K562 (cell line): Measurements from ENCODE around the gene PRPH2. TPM values are rescaled to one million over a fixed set of nuclear protein-coding genes. Genes with fewer than 3 reads are reported as not detected.
"Not testable (repeated sequence)": the region's sequence is repeated elsewhere in the genome, so short reads cannot be mapped to it uniquely, and the experiment has no call there.

ENCODE experiments used
- ATAC-seq: fragments of 200-7000 bp; cut with Tn5 transposase; 3 replicates; pipeline ENCODE4 v1.9.1; 2020; ENCODE audit warnings: moderate library complexity
- BruUV-seq: library from RNA; stranded (reverse); fragments of 400-500 nt; replicated peaks from 2 replicates; lab custom pipeline; 2021; lab: Mats Ljungman, UMichigan
- CTCF ChIA-PET: fragments of 300-600 bp; formaldehyde crosslinking; extraction: SDS; loops from one replicate; lab custom pipeline; 2021; ENCODE audit warnings: low intra/inter-chr PET ratio; lab: Yijun Ruan, JAX
- POLR2A ChIA-PET: fragments of 300-600, 350-650 bp; sonication (Branson Sonifier 250); formaldehyde crosslinking; extraction: SDS; loops from one replicate; lab custom pipeline; 2021; ENCODE audit warnings: antibody characterized with exemption, inconsistent platforms; lab: Yijun Ruan, JAX
- DNase-seq, 4 experiments: peaks; one replicate each; pipeline versions ENCODE4 v3.0.0 to v3.0.0-alpha.2; 2011 to 2018; ENCODE audit warnings: low spot score in 3 of 4, mixed read lengths in 3 of 4; ENCODE audit errors: extremely low read depth in 1 of 4
- FAIRE-seq: peaks from 2 replicates; lab custom pipeline; 2011; peaks lifted over from hg19 to GRCh38; lab: Jason Lieb, UNC
- H2AFZ ChIP-seq: 2 replicates; pipeline ENCODE4 v1.6.0; 2011; ENCODE audit warnings: low read depth, low read length, control low read depth, inconsistent platforms
- H3K27ac ChIP-seq: fragments of 200-600 bp; 3 replicates; pipeline ENCODE4 v1.8.0; 2011; ENCODE audit warnings: low read depth, mild to moderate bottlenecking, control low read depth, inconsistent platforms, low read length, moderate library complexity, mixed read lengths; ENCODE audit errors: extremely low read depth
- H3K27me3 ChIP-seq, 2 experiments: fragments of 300-600 bp in 1 of 2; 2 replicates in 1 of 2; 3 replicates in 1 of 2; pipeline versions ENCODE4 v1.6.0 to v1.8.0; 2011; ENCODE audit warnings: inconsistent platforms in 2 of 2, low read length in 2 of 2, mild to moderate bottlenecking in 1 of 2, mixed read lengths in 1 of 2, moderate library complexity in 1 of 2; ENCODE audit not compliant: control insufficient read depth in 2 of 2, insufficient read depth in 2 of 2
- H3K36me3 ChIP-seq: fragments of 300-600 bp; 3 replicates; pipeline ENCODE4 v1.8.0; 2011; ENCODE audit warnings: mild to moderate bottlenecking, low read length, inconsistent platforms; ENCODE audit not compliant: control insufficient read depth, insufficient read depth
- H3K4me1 ChIP-seq, 2 experiments: fragments of 200-600 bp in 1 of 2; replicated peaks in 1 of 2; 2 replicates in 1 of 2; 3 replicates in 1 of 2; pipeline versions ENCODE4 v1.5.1 to v1.8.0; 2011; ENCODE audit warnings: inconsistent platforms in 2 of 2, low read length in 2 of 2, mild to moderate bottlenecking in 1 of 2, mixed read lengths in 1 of 2, moderate library complexity in 1 of 2; ENCODE audit not compliant: control insufficient read depth in 2 of 2, insufficient read depth in 2 of 2
- H3K4me2 ChIP-seq: 2 replicates; pipeline ENCODE4 v1.6.1; 2011; ENCODE audit warnings: low read length, control low read depth, inconsistent platforms, mixed read lengths; ENCODE audit not compliant: insufficient read depth
- H3K4me3 ChIP-seq: fragments of 200-600 bp; sonication (generic), shearing (Covaris generic); 2 replicates; pipeline ENCODE4 v1.5.1; 2016; ENCODE audit warnings: control low read depth, inconsistent platforms
- H3K79me2 ChIP-seq: fragments of 200-600 bp; 3 replicates; pipeline ENCODE4 v1.8.0; 2011; ENCODE audit warnings: low read length, inconsistent platforms; ENCODE audit not compliant: control insufficient read depth, insufficient read depth
- H3K9ac ChIP-seq, 2 experiments: 2 replicates each; pipeline versions ENCODE4 v1.6.0 to v1.6.1; 2011; ENCODE audit warnings: low read depth in 2 of 2, low read length in 2 of 2, control low read depth in 1 of 2, inconsistent platforms in 1 of 2, mild to moderate bottlenecking in 1 of 2, mixed read lengths in 1 of 2; ENCODE audit not compliant: insufficient read depth in 1 of 2
- H3K9me1 ChIP-seq: one replicate; pipeline ENCODE4 v1.6.0; 2011; ENCODE audit warnings: inconsistent platforms, mild to moderate bottlenecking, low read length, moderate library complexity; ENCODE audit not compliant: control insufficient read depth, insufficient read depth
- H3K9me3 ChIP-seq: replicated peaks from 2 replicates; pipeline ENCODE4 v1.5.1; 2011; ENCODE audit warnings: low read depth, low read length, inconsistent platforms; ENCODE audit not compliant: control insufficient read depth, insufficient read depth
- H4K20me1 ChIP-seq: replicated peaks from 2 replicates; pipeline ENCODE4 v1.6.1; 2011; ENCODE audit warnings: low read length, inconsistent platforms, mixed read lengths; ENCODE audit not compliant: control insufficient read depth, insufficient read depth
- ADNP ChIP-seq: fragments of 200-800 bp; sonication (Bioruptor generic); IDR thresholded peaks from 2 replicates; pipeline ENCODE4 v1.6.1; 2016; ENCODE audit warnings: missing genetic modification characterization, missing compliant biosample characterization
- KDM1A ChIP-seq, 2 experiments: fragments of 450-650 bp; IDR thresholded peaks; 2 replicates each; pipeline ENCODE4 v1.6.1; 2016; ENCODE audit warnings: mild to moderate bottlenecking in 2 of 2
- PML ChIP-seq: IDR thresholded peaks from 2 replicates; pipeline ENCODE4 v1.6.1; 2012; ENCODE audit warnings: low read length, inconsistent platforms
- RBM25 ChIP-seq: fragments of 200-400 bp; formaldehyde crosslinking; IDR thresholded peaks from 2 replicates; pipeline ENCODE4 v1.6.1; 2018; ENCODE audit warnings: low read length, low read depth, moderate library complexity; ENCODE audit not compliant: severe bottlenecking
- RCOR1 ChIP-seq, 2 experiments: IDR thresholded peaks; 2 replicates each; pipeline ENCODE4 v1.6.1; 2012; ENCODE audit warnings: low read depth in 2 of 2, low read length in 2 of 2, borderline replicate concordance in 1 of 2, improper control_type of control experiment in 1 of 2
- SMC3 ChIP-seq: conservative IDR thresholded peaks from 2 replicates; pipeline ENCODE4 v1.6.1; 2011; ENCODE audit warnings: low read depth, low read length, improper control_type of control experiment; ENCODE audit not compliant: insufficient read depth
- STAT5A ChIP-seq: IDR thresholded peaks from 2 replicates; pipeline ENCODE4 v1.6.1; 2012; ENCODE audit warnings: low read length, inconsistent platforms, borderline replicate concordance
- TEAD4 ChIP-seq, 2 experiments: sonication (generic) in 1 of 2; formaldehyde crosslinking in 1 of 2; IDR thresholded peaks; 2 replicates each; pipeline versions ENCODE4 v1.6.1 to v1.8.0; 2012 to 2022; ENCODE audit warnings: borderline replicate concordance in 1 of 2, inconsistent platforms in 1 of 2, low read length in 1 of 2, mild to moderate bottlenecking in 1 of 2, missing genetic modification reagents in 1 of 2
- WGBS: fragments of 100-300 bp; shearing (Covaris generic); methylation state at CpG from one replicate; pipeline ENCODE4 v1.1.6; 2016; ENCODE audit warnings: low coverage, mixed read lengths; ENCODE audit not compliant: insufficient coverage; ENCODE audit errors: missing lambda C conversion rate; 5-methylcytosine and 5-hydroxymethylcytosine counted together
- in situ Hi-C: fragments of 300-500 bp; cut with MboI; formaldehyde crosslinking; loops from 4 replicates; pipeline ENCODE4 v1.15.0; 2018; ENCODE audit warnings: inconsistent platforms, mixed read lengths
- intact Hi-C: fragments of 100-400 bp; cut with micrococcal nuclease; formaldehyde crosslinking; loops from 2 replicates; pipeline ENCODE4 v1.14.2; 2022
- polyA plus RNA-seq, 8 experiments: library from polyadenylated mRNA; depleted of rRNA in 4 of 8; stranded (reverse) in 5 of 8; unstranded in 3 of 8; fragments of >200 nt; fragmentation: Nextera tagmentation in 2 of 8; fragmentation: Illumina TruSeq in 1 of 8; extraction: Ambion mirVana in 2 of 8; extraction: Trizol in 1 of 8; gene quantifications; 2 replicates each; pipeline versions ENCODE4 v1.2.1 to v1.2.3, GENCODE V29; 2011 to 2014; ENCODE audit warnings: inconsistent platforms in 1 of 8, missing spikeins in 1 of 8
- total RNA-seq, 7 experiments: library from RNA; depleted of rRNA in 6 of 7; stranded (reverse); fragments of >200 nt in 6 of 7; fragmentation: Illumina TruSeq in 2 of 7; extraction: Trizol in 2 of 7; gene quantifications; 2 replicates each; pipeline versions ENCODE4 v1.2.1 to v1.2.3, GENCODE V29; 2011 to 2021; ENCODE audit warnings: low replicate concordance in 1 of 7
- TF ChIP-seq, protein P1 (sequence below): fragments of 200-800 bp; sonication (Bioruptor generic); IDR thresholded peaks from 2 replicates; pipeline ENCODE4 v1.6.1; 2017; ENCODE audit warnings: missing genetic modification characterization, missing compliant biosample characterization
- TF ChIP-seq, protein P2 (sequence below): fragments of 450-650 bp; conservative IDR thresholded peaks from 2 replicates; pipeline ENCODE4 v1.6.1; 2016; ENCODE audit warnings: missing genetic modification characterization, low read depth, mild to moderate bottlenecking, missing compliant biosample characterization, moderate library complexity

PRPH2 gene
- total and polyA plus RNA-seq, 9 of the 15 experiments (the other 6 are each of a cell fraction or from before 2014, with no cell fraction given): 0.03 to 0.11 (median 0.03) TPM; not detected in 5

DNA sequence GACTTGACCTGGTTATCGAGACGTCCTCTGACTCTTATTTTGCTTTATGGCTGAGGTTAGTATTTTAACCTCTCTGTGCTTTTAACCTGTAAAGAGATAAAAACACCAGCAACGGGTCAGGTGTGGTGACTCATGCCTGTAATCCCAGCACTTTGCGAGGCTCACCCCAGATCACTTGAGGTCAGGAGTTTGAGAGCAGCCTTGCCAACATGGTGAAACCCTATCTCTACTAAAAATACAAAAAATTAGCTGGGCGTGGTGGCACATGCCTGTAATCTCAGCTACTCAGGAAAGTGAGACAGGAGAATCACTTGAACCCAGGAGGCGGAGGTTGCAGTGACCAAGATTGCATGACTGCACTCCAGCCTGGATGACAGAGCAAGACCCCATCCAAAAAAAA, 48.0 kb downstream of the PRPH2 start (continued):
- TF ChIP-seq TEAD4 (IDR thresholded peaks at IDR 0.05; ENCODE audit: low read length) (peak; percentile 26; the same call in 1 of the 2 replicates), PML (0 out of 2 replicates have a peak, but pooled peaks have one; percentile 16), STAT5A (0 out of 2 replicates have a peak, but pooled peaks have one; percentile 8)
- TF ChIP-seq TEAD4 (CRISPR knock-in tag; IDR thresholded peaks at IDR 0.05; ENCODE audit: borderline replicate concordance): not testable (repeated sequence)

DNA sequence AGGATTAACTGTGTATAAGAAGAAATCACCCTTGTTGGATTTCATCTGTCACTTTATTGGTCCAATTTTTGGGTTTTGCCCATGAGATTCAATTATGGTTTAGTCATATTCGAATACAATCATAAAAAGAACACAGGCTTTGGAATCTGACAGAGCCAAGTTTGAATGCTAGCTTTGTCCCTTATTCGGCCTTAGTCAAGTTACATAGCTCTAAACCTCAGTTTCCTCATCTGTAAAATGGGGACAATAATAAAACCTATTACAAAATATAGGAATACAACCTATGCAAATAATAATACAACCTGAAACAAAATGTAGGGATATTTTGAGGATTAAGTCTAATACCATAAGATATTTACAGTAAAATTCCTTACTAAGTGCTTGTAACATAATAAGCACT, 57.7 kb downstream of the PRPH2 start:
- FAIRE-seq (peak; percentile 19), ATAC-seq (no peak), DNase-seq (no peak)
- in situ Hi-C loops: loop anchor here (5.0 kb wide), 1 partner anchor 213 kb away; the partner anchor contains the start of gene RPL7L1
- Histone ChIP-seq H2AFZ (no peak overlapping the region), H3K36me3 (peaks cover 77% of the 10 kb centered on the region), H3K27me3 (no peaks in the 10 kb centered on the region), H3K4me1 (no peaks in the 10 kb centered on the region), H3K9ac (no peak overlapping the region), H3K9me1 (no peaks in the 10 kb centered on the region), H3K4me2 (no peak overlapping the region), H3K79me2 (no peaks in the 10 kb centered on the region)
- intact Hi-C loops: loop anchor here (5.0 kb wide), 1 partner anchor 97 kb away; no protein-coding TSS in a partner anchor
- peak; percentile 84 for TF ChIP-seq RBM25
- TF ChIP-seq, protein P1, sequence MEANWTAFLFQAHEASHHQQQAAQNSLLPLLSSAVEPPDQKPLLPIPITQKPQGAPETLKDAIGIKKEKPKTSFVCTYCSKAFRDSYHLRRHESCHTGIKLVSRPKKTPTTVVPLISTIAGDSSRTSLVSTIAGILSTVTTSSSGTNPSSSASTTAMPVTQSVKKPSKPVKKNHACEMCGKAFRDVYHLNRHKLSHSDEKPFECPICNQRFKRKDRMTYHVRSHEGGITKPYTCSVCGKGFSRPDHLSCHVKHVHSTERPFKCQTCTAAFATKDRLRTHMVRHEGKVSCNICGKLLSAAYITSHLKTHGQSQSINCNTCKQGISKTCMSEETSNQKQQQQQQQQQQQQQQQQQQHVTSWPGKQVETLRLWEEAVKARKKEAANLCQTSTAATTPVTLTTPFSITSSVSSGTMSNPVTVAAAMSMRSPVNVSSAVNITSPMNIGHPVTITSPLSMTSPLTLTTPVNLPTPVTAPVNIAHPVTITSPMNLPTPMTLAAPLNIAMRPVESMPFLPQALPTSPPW (CRISPR knock-in tag): no peak
- TF ChIP-seq KDM1A (IDR thresholded peaks at IDR 0.05): peak; percentile 13 to 60; a peak in 2 of 4 replicates
- 0 out of 4 replicates have a peak, but pooled peaks of 1 of the 2 experiments have one; percentile 7 for TF ChIP-seq RCOR1 (IDR thresholded peaks at IDR 0.05; ENCODE audit: borderline replicate concordance in 1 of 2, low read depth in 2 of 2, low read length in 2 of 2)
- TF ChIP-seq SMC3: no peak
- TF ChIP-seq, protein P2, sequence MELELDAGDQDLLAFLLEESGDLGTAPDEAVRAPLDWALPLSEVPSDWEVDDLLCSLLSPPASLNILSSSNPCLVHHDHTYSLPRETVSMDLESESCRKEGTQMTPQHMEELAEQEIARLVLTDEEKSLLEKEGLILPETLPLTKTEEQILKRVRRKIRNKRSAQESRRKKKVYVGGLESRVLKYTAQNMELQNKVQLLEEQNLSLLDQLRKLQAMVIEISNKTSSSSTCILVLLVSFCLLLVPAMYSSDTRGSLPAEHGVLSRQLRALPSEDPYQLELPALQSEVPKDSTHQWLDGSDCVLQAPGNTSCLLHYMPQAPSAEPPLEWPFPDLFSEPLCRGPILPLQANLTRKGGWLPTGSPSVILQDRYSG (tag): no peak
- peak; percentile 89 for TF ChIP-seq ADNP (tag)
- TF ChIP-seq, all 486 proteins: peak for 4
- H3K27ac ChIP-seq: no peak overlapping the region
- no peak overlapping the region for H3K4me3 ChIP-seq
- no peaks in the 10 kb centered on the region for H4K20me1 ChIP-seq
- 76% methylated on average over 2 of the region's 2 CpGs for WGBS
- H3K9me3 ChIP-seq: no peaks in the 10 kb centered on the region
- CTCF ChIA-PET: no interaction called here
- BruUV-seq: no TSS peak
- POLR2A ChIA-PET: interaction anchor here (0.7 to 1.9 kb wide), 2 partner anchors 215 to 461 kb away, joined by 3 to 10 read pairs; partner anchors contain the start of gene RPL7L1
